ENCODE measurements around the gene PDE4D.

Gene PDE4D

GRCh38 chr5:59532979-59533729 is 360.4 kb downstream of the PDE4D start:
- no peak for TF ChIP-seq SNAI2 (CRISPR knock-in tag; IDR thresholded peaks at IDR 0.05)
- TF ChIP-seq CREB5 (CRISPR knock-in tag; IDR thresholded peaks at IDR 0.05; ENCODE audit: low read depth) = no peak
- TF ChIP-seq BACH2 (CRISPR knock-in tag; IDR thresholded peaks at IDR 0.05; ENCODE audit: borderline replicate concordance) = no peak
- no peak for TF ChIP-seq TSHZ2 (CRISPR knock-in tag; IDR thresholded peaks at IDR 0.05)
- no peak for TF ChIP-seq ZNF8 (CRISPR knock-in tag; IDR thresholded peaks at IDR 0.05)
- TF ChIP-seq ESRRG (CRISPR knock-in tag; IDR thresholded peaks at IDR 0.05) = no peak
- TF ChIP-seq ARNTL (CRISPR knock-in tag; IDR thresholded peaks at IDR 0.05; ENCODE audit: borderline replicate concordance, low read depth) = no peak
- TF ChIP-seq RARB (CRISPR knock-in tag; IDR thresholded peaks at IDR 0.05) = no peak
- no peak for TF ChIP-seq TCF4 (CRISPR knock-in tag; IDR thresholded peaks at IDR 0.05; ENCODE audit: borderline replicate concordance)
- TF ChIP-seq ZFP3 (CRISPR knock-in tag; IDR thresholded peaks at IDR 0.05) = no peak
- TF ChIP-seq CSDC2 (CRISPR knock-in tag; IDR thresholded peaks at IDR 0.05) = no peak
- TF ChIP-seq ISL1 (CRISPR knock-in tag; IDR thresholded peaks at IDR 0.05) = no peak
- TF ChIP-seq ZNF70 (CRISPR knock-in tag; IDR thresholded peaks at IDR 0.05) = no peak
- no peak for TF ChIP-seq ZNF565 (CRISPR knock-in tag; conservative IDR thresholded peaks at IDR 0.05; ENCODE audit: low read depth)
- no peak for TF ChIP-seq OSR1 (CRISPR knock-in tag; IDR thresholded peaks at IDR 0.05)
- no peak for TF ChIP-seq CSRNP3 (CRISPR knock-in tag; IDR thresholded peaks at IDR 0.05)
- TF ChIP-seq ZC3H10 (CRISPR knock-in tag; IDR thresholded peaks at IDR 0.05) = no peak
- TF ChIP-seq TOX (CRISPR knock-in tag; IDR thresholded peaks at IDR 0.05; ENCODE audit: borderline replicate concordance) = no peak
- TF ChIP-seq POU6F1 (CRISPR knock-in tag; IDR thresholded peaks at IDR 0.05; ENCODE audit: borderline replicate concordance, low read depth) = no peak

GRCh38 chr5:59529239-59529638 is 364.3 kb downstream of the PDE4D start:
- TF ChIP-seq TSHZ2 (CRISPR knock-in tag; IDR thresholded peaks at IDR 0.05) (no peak), PPARA (CRISPR knock-in tag; IDR thresholded peaks at IDR 0.05; ENCODE audit: borderline replicate concordance) (no peak), ZFP3 (CRISPR knock-in tag; IDR thresholded peaks at IDR 0.05) (no peak), ZNF8 (CRISPR knock-in tag; IDR thresholded peaks at IDR 0.05) (no peak), ZFP30 (CRISPR knock-in tag; IDR thresholded peaks at IDR 0.05) (no peak)
- no peak for ATAC-seq

More at GRCh38 chr5:59532979-59533729, 360.4 kb downstream of the PDE4D start:
- no peak for ATAC-seq

All from SK-N-SH treated with all-trans-retinoic acid at 6 μM for 48 hours (cell line).